A172 (cell line): Measurements from ENCODE around the gene TSPAN14. TPM values are rescaled to one million over a fixed set of nuclear protein-coding genes. Genes with fewer than 3 reads are reported as not detected.

Source experiments
- DNase-seq: peaks from one replicate; pipeline ENCODE4 v3.0.0-alpha.2; 2015; ENCODE audit warnings: low spot score
- total RNA-seq: library from RNA; depleted of rRNA; stranded (reverse); fragments of >200 nt; shearing (Covaris generic); gene quantifications from 2 replicates; pipeline ENCODE4 v1.2.3, GENCODE V29; 2014

Gene TSPAN14
- total RNA-seq, 1 experiment from 2014 or later, result 38.4 TPM

DNA sequence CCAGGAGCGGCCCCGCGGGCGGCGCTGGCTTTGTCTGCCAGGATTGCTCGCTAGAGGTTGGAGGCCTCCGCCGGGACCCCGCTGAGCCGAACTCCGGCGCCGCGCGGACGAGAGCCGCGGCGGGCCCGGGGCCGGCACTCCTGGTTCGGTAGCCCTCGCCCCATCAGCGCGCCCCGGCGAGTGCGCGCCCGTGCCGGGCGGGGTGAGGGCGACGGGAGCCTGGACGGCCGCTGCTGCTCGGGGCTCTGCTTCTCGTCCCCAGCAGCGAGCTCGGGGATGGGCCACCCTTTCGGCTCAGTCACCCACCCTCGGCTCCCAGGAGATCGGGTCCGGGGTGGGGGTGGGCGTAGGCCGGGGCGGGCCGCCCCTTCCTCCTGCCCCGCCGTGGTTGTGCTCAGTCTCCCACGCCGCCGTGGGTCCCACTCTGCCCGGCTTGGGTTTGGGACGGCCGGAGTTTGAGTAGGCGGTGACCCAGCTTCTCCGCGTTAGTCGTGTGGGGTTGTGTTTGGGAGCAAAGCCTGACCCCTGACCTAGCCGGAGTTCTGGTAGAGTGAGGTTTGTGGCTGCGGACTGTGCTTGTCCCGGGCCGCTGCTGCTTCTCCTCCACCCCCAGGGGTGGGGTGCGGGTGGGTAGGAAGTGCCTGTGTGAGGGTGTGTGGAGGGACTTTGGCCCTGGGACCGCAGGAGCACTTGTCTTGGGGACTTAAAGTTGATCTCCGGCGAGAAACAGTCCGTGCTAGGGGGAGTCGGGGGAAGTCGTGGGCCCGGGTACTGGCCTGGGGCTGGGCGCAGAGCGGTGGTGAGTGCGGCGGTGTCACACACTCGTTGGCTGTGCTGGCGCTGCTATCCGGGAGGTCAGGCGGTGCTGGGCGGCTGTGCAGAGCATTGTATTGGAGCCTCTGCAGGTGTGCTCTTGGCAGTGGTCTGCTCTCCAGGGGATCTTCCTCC lies 677 bp downstream of the TSPAN14 start:
- DNase-seq, result peak; percentile 17

- no peak for DNase-seq
These were observed 1.6 kb downstream of the TSPAN14 start for GRCh38 chr10:80455461-80456349.

DNA sequence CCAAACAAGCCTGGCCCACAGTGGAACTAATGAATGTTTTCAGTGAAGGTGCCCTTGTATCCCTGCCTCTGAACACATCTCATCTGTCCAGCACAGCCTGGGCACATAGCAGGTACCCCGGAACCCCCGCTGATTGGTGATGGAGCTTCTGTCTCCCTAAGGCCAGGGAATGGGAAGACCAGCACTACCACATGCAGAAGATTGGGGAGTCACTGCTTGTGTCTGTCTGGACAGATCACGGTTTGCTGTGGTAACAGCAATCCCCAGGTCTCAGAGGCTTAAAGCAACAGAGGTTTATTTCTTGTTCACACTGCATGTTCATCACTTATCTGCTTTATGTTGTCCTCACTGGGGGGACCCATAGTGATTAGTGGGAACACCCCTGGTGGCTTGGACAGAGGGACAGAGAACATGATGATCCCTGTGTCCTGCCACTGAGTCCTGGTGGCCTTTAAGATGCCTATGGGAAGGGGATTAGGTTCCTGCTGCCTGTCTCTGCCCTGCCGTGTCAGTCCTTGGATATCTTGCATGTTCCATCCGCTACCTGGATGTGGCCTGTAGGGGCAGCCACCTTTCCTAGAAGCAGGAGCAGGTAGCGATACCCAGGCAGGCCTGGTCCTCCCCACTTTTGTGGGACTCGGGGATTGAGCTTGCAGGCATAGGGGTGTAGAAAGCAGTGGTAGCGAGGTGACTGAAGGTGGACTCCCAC lies 3.6 kb downstream of the TSPAN14 start:
- DNase-seq, result no peak

GRCh38 chr10:80458263-80458625 lies 4.1 kb downstream of the TSPAN14 start:
- no peak for DNase-seq

DNA sequence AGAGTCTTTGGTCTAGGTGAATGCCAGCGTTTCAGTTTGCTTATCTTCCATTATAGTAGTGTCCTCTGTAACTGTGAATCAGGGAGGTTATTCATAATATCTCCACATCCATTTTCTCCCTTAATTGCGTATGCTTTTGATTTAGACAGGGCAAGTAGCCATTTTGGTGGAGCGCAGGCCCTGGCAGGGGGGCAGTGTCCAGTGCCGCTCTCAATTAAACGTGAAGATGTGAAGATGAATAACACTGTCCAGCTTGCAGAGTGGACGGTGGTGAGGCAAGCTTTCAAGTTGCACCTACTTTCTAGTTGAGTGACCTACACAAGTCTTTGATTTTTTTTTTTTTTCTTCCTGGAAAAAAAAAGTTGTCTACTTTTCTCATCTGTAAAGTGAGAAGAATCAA lies 4.5 kb downstream of the TSPAN14 start:
- no peak for DNase-seq

DNA sequence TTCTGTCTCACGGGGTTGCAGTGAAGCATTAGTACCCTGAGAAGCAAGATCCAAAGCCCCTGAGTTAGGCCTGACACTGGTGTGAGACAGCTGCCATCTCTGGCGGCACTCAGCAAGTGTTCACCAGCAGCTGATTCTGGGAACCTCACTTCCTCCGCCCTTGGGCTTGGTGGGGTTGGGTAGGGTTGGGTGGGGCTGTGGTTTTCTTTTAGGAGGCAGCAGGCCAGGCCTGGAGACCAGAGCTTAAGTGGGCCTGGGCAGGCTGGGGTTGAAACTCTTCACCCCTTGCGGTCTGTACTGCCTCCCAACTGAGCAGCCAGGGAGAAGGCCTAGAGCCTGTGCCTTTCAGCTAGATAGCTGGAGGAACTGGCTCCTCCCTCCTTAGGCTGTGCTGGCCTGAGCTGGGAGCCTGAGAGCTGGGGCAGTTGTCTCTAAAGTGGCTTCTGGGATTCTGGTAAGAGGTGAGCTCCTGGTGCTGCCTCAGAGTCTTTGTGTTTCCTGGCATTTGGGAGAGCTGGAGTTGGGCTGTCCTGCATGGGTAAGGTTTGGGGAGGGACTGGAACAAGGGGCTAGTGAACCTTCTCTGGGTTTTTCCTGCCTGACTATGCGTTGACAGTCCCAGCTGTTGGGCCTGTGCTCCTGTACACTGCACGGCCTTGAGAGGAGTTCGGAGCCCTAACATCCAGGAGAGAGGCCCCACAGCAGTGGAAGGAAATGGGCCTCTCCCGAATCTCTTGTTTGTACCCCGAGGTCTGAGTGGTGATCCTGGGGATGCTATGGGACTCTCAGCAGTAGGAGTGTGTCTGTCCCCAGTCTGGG lies 5.1 kb downstream of the TSPAN14 start:
- peak; percentile 92 for DNase-seq

- DNase-seq, result peak; percentile 19
These were observed 6.5 kb downstream of the TSPAN14 start for GRCh38 chr10:80460399-80461207.

DNA sequence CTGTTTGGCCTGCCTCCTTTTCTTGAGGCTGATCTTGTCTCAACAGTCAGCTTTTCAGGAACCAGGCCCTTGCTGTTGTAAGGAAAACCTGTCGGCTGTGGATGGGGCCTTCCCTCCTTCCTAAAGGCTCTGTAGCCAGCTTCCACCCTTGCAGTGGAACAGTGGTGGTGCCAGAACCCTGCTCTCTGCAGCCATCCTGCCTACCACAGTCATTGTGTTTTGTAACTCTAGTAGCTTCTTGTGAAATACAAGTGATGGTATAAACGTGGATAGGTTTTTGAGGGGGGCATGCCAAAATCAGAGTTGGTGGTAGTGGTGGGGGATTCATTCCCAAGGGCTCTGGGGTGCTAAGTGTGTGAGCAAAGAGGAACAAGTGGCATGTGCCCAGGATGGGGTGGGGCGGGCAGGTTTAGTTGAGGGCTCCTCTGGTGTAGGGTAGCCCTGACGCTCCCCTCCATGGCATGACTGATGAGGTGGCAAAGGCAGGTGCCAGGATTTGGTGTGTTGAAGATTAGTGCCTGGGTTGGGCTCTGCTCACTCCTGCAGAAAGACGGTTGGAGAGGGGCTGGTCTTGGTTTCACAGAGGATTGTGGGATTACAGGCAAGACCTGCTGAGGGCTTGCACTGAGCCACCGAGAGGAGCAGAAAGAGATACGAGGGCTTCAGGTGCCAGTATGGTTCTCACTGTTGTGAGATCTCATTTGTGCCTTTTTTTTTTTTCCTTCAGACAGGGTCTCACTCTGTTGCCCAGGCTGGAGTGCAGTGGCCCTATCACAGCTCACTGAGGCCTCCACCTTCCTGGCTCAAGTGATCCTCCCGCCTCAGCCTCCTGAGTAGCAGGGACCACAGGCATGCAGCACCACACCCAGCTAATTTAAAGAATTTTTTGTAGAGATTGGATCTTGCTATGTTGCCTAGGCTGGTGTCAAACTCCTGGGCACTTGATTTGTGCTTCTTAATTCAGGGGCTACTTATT lies 7.4 kb downstream of the TSPAN14 start:
- DNase-seq, result no peak

- DNase-seq, result no peak
These were observed 8.3 kb downstream of the TSPAN14 start for GRCh38 chr10:80462299-80462980.

- DNase-seq, result peak; percentile 40
These were observed 9.1 kb downstream of the TSPAN14 start for GRCh38 chr10:80462981-80463741.

GRCh38 chr10:80463868-80464267 lies 9.8 kb downstream of the TSPAN14 start:
- no peak for DNase-seq

- no peak for DNase-seq
These were observed 10.7 kb downstream of the TSPAN14 start for GRCh38 chr10:80464557-80465450.

GRCh38 chr10:80465451-80465835 lies 11.3 kb downstream of the TSPAN14 start:
- no peak for DNase-seq

GRCh38 chr10:80465839-80466590 lies 11.9 kb downstream of the TSPAN14 start:
- no peak for DNase-seq

- DNase-seq, result no peak
These were observed 12.7 kb downstream of the TSPAN14 start for GRCh38 chr10:80466724-80467326.
